ENCODE measurements around the gene ALK.

- TF ChIP-seq ZNF391 (tag by site-specific recombination; IDR thresholded peaks at IDR 0.05; ENCODE audit: borderline replicate concordance, low read depth) (no peak), ZNF239 (tag by site-specific recombination; IDR thresholded peaks at IDR 0.05) (no peak), ZNF211 (tag by site-specific recombination; IDR thresholded peaks at IDR 0.05; ENCODE audit: low read depth) (no peak), CTCF (tag by site-specific recombination; IDR thresholded peaks at IDR 0.05) (no peak)
Measured at GRCh38 chr2:29910465-29910864, 10.9 kb downstream of the ALK start.

Data from HEK293 (cell line).